Thyroid gland (tissue), 4 donors: Measurements from ENCODE around the gene WDPCP.

Experiments used
- POLR2A ChIP-seq, 2 donors: fragments of 450-650 bp; IDR thresholded peaks; one replicate each; pipeline ENCODE4 v1.6.1; 2017; ENCODE audit warnings: antibody characterized with exemption in 2 of 2, mild to moderate bottlenecking in 2 of 2, moderate library complexity in 1 of 2
- TF ChIP-seq, protein P1 (sequence below), 6 experiments: fragments of 200-600 bp in 3 of 6; fragments of 450-650 bp in 3 of 6; sonication (generic) in 3 of 6; IDR thresholded peaks; one replicate each; pipeline ENCODE4 v1.5.1; 2016 to 2019; ENCODE audit warnings: antibody characterized with exemption in 6 of 6, mild to moderate bottlenecking in 2 of 6, inconsistent platforms in 1 of 6, moderate library complexity in 1 of 6

- TF ChIP-seq, protein P1, sequence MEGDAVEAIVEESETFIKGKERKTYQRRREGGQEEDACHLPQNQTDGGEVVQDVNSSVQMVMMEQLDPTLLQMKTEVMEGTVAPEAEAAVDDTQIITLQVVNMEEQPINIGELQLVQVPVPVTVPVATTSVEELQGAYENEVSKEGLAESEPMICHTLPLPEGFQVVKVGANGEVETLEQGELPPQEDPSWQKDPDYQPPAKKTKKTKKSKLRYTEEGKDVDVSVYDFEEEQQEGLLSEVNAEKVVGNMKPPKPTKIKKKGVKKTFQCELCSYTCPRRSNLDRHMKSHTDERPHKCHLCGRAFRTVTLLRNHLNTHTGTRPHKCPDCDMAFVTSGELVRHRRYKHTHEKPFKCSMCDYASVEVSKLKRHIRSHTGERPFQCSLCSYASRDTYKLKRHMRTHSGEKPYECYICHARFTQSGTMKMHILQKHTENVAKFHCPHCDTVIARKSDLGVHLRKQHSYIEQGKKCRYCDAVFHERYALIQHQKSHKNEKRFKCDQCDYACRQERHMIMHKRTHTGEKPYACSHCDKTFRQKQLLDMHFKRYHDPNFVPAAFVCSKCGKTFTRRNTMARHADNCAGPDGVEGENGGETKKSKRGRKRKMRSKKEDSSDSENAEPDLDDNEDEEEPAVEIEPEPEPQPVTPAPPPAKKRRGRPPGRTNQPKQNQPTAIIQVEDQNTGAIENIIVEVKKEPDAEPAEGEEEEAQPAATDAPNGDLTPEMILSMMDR (IDR thresholded peaks at IDR 0.05): no peak
- TF ChIP-seq POLR2A (IDR thresholded peaks at IDR 0.05): no peak
These were observed 62.4 kb downstream of the WDPCP start for GRCh38 chr2:63525905-63526304.
